ENCODE measurements around the gene FEM1A.
"Not testable (repeated sequence)": the region's sequence is repeated elsewhere in the genome, so short reads cannot be mapped to it uniquely, and the experiment has no call there.

The FEM1A gene

DNA sequence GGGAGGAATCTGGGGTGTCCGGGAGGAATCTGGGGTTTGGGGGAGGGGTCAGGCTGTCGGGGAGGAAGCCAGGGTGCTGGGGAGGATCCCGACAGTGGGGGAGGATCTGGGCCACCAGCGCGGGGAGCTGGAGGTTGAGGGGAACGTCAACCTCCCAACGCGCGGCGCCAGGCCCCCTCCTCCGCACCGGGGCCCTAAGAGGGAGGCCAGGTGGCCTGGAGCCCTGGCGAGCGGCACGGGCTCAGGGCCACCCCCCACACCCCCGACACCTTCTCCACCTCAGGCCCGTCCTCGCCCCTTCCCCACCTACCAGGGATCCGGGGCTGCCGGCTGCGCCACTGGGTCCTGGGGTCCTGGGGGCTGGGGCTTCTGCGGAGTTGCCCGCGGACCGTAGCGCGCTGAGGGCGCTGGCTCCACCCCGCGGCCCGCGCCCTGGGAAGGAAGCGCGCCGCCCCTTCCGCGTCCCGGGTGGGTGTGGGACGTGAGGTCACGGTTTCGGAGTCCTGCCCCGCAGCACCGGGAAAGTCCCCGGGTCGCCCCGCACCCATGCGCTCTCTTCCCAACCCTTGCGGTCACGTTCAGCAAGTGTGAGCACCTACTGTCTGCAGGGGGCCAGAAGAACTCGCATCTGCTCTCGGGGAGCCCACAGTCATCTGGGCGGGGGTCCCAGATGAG is 39.9 kb downstream of the FEM1A start, which contains the start of gene TICAM1:
Gene TICAM1, minus strand, starts transcription at position 409 of the 675 bp plus-strand sequence. CDS start 13,335 bp downstream, outside the sequence.
- Histone ChIP-seq H3K36me3 (peaks cover 3% of the 10 kb centered on the region; the same call in 1 of the 2 replicates), H3K4me3 (ENCODE audit: low read depth, low read length) (peak within 1 kb of the TSS; percentile 49), H3K9me3 (ENCODE audit: severe bottlenecking) (no peaks in the 10 kb centered on the region), H3K27ac (peak within 1 kb of the TSS; percentile 73), H3K27me3 (ENCODE audit: insufficient read depth, low read depth, severe bottlenecking) (no peaks in the 10 kb centered on the region)
- DNase-seq, result peak; percentile 36
- TF ChIP-seq, protein P1, sequence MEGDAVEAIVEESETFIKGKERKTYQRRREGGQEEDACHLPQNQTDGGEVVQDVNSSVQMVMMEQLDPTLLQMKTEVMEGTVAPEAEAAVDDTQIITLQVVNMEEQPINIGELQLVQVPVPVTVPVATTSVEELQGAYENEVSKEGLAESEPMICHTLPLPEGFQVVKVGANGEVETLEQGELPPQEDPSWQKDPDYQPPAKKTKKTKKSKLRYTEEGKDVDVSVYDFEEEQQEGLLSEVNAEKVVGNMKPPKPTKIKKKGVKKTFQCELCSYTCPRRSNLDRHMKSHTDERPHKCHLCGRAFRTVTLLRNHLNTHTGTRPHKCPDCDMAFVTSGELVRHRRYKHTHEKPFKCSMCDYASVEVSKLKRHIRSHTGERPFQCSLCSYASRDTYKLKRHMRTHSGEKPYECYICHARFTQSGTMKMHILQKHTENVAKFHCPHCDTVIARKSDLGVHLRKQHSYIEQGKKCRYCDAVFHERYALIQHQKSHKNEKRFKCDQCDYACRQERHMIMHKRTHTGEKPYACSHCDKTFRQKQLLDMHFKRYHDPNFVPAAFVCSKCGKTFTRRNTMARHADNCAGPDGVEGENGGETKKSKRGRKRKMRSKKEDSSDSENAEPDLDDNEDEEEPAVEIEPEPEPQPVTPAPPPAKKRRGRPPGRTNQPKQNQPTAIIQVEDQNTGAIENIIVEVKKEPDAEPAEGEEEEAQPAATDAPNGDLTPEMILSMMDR (IDR thresholded peaks at IDR 0.05; ENCODE audit: low read depth, low read length), result no peak

DNA sequence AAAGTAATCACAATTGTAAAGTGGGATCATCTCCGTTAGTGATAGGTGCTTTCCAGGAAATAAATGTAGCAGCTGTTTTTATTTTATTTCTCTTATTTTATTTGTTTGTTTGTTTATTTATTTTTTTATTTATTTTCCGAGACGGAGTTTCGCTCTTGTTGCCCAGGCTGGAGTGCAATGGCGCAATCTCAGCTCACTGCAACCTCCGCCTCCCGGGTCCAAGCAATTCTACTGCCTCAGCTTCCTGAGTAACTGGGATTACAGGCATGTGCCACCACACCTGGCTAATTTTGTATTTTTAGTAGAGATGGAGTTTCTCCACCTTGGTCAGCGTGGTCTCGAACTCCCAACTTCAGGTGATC is 40.4 kb downstream of the FEM1A start:
- not testable (repeated sequence) for H3K9me3 ChIP-seq (ENCODE audit: severe bottlenecking); H3K27me3 ChIP-seq (ENCODE audit: insufficient read depth, low read depth, severe bottlenecking); DNase-seq; H3K36me3 ChIP-seq
- peak overlapping the region; percentile 49 for H3K4me3 ChIP-seq (ENCODE audit: low read depth, low read length)
- peak overlapping the region; percentile 73 for H3K27ac ChIP-seq

DNA sequence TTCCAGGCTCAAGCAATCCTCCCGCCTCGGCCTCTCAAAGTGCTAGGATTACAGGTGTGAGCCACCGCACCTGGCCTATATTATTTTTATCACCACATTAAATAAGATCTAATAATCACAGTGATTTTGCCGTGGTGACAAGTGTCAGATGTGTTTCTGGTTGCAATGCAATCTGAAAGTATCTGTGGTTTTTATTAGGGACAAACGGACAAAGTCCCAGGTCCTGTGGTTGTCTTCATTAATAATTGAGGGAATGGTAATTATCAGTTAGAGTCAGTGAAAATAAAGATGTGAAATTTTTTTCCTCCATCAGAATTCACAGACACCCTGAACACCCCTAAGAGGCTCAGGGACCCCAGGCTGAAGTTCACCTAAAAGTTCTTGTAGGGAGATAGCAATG is 41.2 kb downstream of the FEM1A start:
- TF ChIP-seq, protein P1 (IDR thresholded peaks at IDR 0.05; ENCODE audit: low read depth, low read length), result no peak
- Histone ChIP-seq H3K36me3 (peaks cover 3% of the 10 kb centered on the region; the same call in 1 of the 2 replicates), H3K4me3 (ENCODE audit: low read depth, low read length) (no peak overlapping the region), H3K27me3 (ENCODE audit: insufficient read depth, low read depth, severe bottlenecking) (no peaks in the 10 kb centered on the region), H3K27ac (no peak overlapping the region), H3K9me3 (ENCODE audit: severe bottlenecking) (no peaks in the 10 kb centered on the region)
- DNase-seq, result no peak

DNA sequence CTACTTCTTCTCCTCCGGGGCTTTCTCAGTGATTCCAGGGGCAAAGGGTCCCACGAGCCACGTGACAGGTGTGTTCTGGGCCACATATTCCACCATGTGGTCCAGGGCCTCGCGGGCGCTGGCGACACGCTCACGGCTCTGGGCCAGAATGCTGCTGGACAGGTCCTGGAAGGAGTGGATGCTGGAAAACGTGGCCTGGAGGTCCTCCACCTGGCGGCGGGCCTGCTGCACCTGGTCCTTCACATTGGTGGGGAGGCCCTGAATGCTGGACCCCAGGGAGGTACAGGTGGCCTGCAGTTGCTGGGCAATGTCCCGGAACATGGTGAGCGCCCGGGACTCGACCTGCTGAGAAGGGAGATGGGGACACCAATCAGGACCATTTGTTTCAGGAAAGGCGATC is 47.7 kb downstream of the FEM1A start:
- Histone ChIP-seq H3K36me3 (peaks cover 9% of the 10 kb centered on the region; the same call in 1 of the 2 replicates), H3K4me3 (ENCODE audit: low read depth, low read length) (no peak overlapping the region), H3K9me3 (ENCODE audit: severe bottlenecking) (no peaks in the 10 kb centered on the region), H3K27me3 (ENCODE audit: insufficient read depth, low read depth, severe bottlenecking) (no peaks in the 10 kb centered on the region), H3K27ac (no peak overlapping the region)
- no peak for DNase-seq
- TF ChIP-seq, protein P1 (IDR thresholded peaks at IDR 0.05; ENCODE audit: low read depth, low read length), result no peak

DNA sequence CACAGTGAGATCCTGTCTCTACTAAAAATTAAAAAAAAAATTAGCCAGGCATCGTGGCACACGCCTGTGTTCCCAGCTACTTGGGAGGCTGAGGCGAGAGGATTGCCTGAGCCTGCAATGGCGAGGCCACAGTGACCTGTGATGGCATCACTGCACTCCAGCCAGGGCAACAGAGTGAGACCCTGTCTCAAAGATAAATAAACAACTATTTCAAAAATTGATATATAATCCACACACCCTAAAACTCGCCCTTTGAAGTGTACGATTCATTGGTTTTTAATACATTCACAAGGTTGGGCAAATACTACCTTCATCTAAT is 52.1 kb downstream of the FEM1A start:
- H3K36me3 ChIP-seq, result peaks cover 20% of the 10 kb centered on the region
- no peak for DNase-seq

DNA sequence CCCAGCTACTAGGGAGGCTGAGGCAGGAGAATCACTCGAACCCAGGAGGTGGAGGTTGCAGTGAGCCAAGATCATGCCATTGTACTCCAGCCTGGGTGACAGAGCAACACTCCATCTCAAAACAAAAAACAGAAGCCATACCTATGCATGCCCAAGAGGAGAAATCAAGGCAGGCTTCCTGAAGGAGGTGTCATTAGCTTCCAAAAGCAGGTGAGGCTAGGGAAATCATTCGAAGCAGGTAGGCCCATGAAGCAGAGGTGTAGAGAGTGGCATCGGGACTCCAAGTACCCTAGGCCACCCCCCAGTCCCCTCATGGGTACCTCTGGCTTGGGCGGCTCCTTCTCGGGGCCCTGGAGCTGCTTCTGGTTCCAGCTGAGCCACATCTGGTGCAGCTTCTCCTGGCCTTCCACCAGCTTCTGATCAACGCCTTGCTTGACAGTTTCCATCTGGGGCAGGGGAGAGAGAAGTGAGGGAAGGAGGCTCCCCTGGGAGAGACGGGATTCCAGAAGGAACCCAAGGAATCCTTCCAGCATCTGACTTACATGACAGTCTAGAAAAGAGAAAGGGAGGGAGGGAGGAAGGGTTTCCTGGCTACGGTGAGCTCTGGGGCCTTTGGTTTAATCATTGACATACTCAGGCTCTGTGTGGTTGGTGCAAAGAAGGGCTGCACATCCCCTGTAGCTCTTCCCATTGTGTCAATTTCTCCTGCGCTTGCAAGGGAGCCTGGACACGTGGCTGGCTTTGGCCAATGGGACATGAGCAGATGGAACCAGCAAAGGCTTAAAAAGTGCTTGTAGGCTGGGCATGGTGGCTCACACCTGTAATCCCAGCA is 53.0 kb downstream of the FEM1A start:
- no peaks in the 10 kb centered on the region for H3K27me3 ChIP-seq (ENCODE audit: insufficient read depth, low read depth, severe bottlenecking)
- H3K9me3 ChIP-seq (ENCODE audit: severe bottlenecking), result no peaks in the 10 kb centered on the region
- TF ChIP-seq, protein P1 (IDR thresholded peaks at IDR 0.05; ENCODE audit: low read depth, low read length), result no peak
- DNase-seq, result no peak
- no peak overlapping the region for H3K4me3 ChIP-seq (ENCODE audit: low read depth, low read length)
- H3K36me3 ChIP-seq, result peaks cover 20% of the 10 kb centered on the region
- no peak overlapping the region for H3K27ac ChIP-seq

More for the DNA sequence above, 52.1 kb downstream of the FEM1A start:
- TF ChIP-seq, protein P1 (IDR thresholded peaks at IDR 0.05; ENCODE audit: low read depth, low read length), result no peak
- Histone ChIP-seq H3K9me3 (ENCODE audit: severe bottlenecking) (no peaks in the 10 kb centered on the region), H3K4me3 (ENCODE audit: low read depth, low read length) (no peak overlapping the region), H3K27ac (no peak overlapping the region), H3K27me3 (ENCODE audit: insufficient read depth, low read depth, severe bottlenecking) (no peaks in the 10 kb centered on the region)

DNA sequence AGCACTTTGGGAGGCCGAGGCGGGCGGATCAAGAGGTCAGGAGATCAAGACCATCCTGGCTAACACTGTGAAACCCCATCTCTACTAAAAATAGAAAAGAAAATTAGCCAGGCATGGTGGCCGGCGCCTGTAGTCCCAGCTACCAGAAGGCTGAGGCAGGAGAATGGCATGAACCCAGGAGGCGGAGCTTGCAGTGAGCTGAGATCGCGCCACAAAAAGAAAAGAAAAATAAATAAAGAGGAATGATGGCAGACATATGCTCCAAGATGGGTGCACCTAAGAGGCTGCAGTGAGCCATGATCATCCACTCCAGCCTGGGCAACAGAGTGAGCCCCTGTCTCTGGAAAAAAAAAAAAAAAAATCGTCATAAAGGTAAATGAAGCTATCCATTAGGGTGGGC is 54.4 kb downstream of the FEM1A start:
- not testable (repeated sequence) for DNase-seq
- peaks cover 20% of the 10 kb centered on the region for H3K36me3 ChIP-seq

More for the DNA sequence above, 54.4 kb downstream of the FEM1A start:
- H3K4me3 ChIP-seq (ENCODE audit: low read depth, low read length); H3K27me3 ChIP-seq (ENCODE audit: insufficient read depth, low read depth, severe bottlenecking); H3K9me3 ChIP-seq (ENCODE audit: severe bottlenecking); H3K27ac ChIP-seq: not testable (repeated sequence)
